Neural cell (in vitro differentiated cells): ENCODE results near the gene TSPAN7. TPM values are rescaled to one million over a fixed set of nuclear protein-coding genes. Genes with fewer than 3 reads are reported as not detected.

Experiments used
- H2AFZ ChIP-seq: fragments of 200-600, 300-800 bp; sonication (generic), shearing (Covaris generic); 2 replicates; pipeline ENCODE4 v1.6.0; 2014; ENCODE audit warnings: low read depth, mild to moderate bottlenecking, antibody characterized with exemption, low read length, moderate library complexity
- H3F3A ChIP-seq: fragments of 200-600 bp; shearing (Covaris generic); 2 replicates; pipeline ENCODE4 v1.6.1; 2016; ENCODE audit warnings: mild to moderate bottlenecking, moderate library complexity, mixed read lengths, antibody characterized with exemption, low read length; ENCODE audit not compliant: insufficient read depth, poor library complexity, severe bottlenecking
- H3K27ac ChIP-seq: fragments of 200-600, 300-800 bp; sonication (generic), shearing (Covaris generic); 2 replicates; pipeline ENCODE4 v1.5.1; 2014; ENCODE audit warnings: mild to moderate bottlenecking, low read length, moderate library complexity
- H3K27me3 ChIP-seq: fragments of 300-800, 200-600 bp; sonication (generic), shearing (Covaris generic); 2 replicates; pipeline ENCODE4 v1.6.0; 2014; ENCODE audit warnings: mild to moderate bottlenecking, low read depth, low read length, moderate library complexity; ENCODE audit not compliant: insufficient read depth
- H3K36me3 ChIP-seq: fragments of 300-800, 200-600 bp; sonication (generic), shearing (Covaris generic); 2 replicates; pipeline ENCODE4 v1.5.1; 2014; ENCODE audit warnings: mild to moderate bottlenecking, antibody characterized with exemption, low read length, moderate library complexity; ENCODE audit not compliant: insufficient read depth
- H3K4me2 ChIP-seq: fragments of 300-800, 200-600 bp; sonication (generic), shearing (Covaris generic); 2 replicates; pipeline ENCODE4 v1.6.0; 2014; ENCODE audit warnings: mild to moderate bottlenecking, low read length
- H3K4me3 ChIP-seq: fragments of 300-800, 200-600 bp; sonication (generic), shearing (Covaris generic); 2 replicates; pipeline ENCODE4 v1.5.1; 2014; ENCODE audit warnings: mild to moderate bottlenecking, low read length, moderate library complexity
- H3K79me2 ChIP-seq: fragments of 200-600 bp; shearing (Covaris generic); replicated peaks from 2 replicates; pipeline ENCODE4 v1.6.0; 2014; ENCODE audit warnings: mild to moderate bottlenecking, low read length, moderate library complexity; ENCODE audit not compliant: insufficient read depth
- H3K9ac ChIP-seq: fragments of 300-800, 200-600 bp; sonication (generic), shearing (Covaris generic); 2 replicates; pipeline ENCODE4 v1.6.1; 2016; ENCODE audit warnings: mild to moderate bottlenecking, low read length, mixed read lengths
- H3K9me2 ChIP-seq: fragments of 200-600 bp; shearing (Covaris generic); 2 replicates; pipeline ENCODE4 v1.6.1; 2016; ENCODE audit warnings: mild to moderate bottlenecking, low read length, mixed read lengths; ENCODE audit not compliant: insufficient read depth
- H3K9me3 ChIP-seq: fragments of 200-600, 300-800 bp; sonication (generic), shearing (Covaris generic); 2 replicates; pipeline ENCODE4 v1.6.1; 2016; ENCODE audit warnings: mild to moderate bottlenecking, mixed run types, low read length, moderate library complexity, mixed read lengths
- H4K20me1 ChIP-seq: fragments of 200-600 bp; shearing (Covaris generic); 2 replicates; pipeline ENCODE4 v1.6.1; 2016; ENCODE audit warnings: mild to moderate bottlenecking, mixed run types; ENCODE audit not compliant: insufficient read depth
- EP300 ChIP-seq: fragments of 450-650 bp; conservative IDR thresholded peaks from 2 replicates; pipeline ENCODE4 v1.6.1; 2014; ENCODE audit warnings: antibody characterized with exemption, mild to moderate bottlenecking, moderate library complexity; ENCODE audit not compliant: poor library complexity, severe bottlenecking
- EZH2 ChIP-seq: fragments of 200-600, 300-800 bp; shearing (Covaris generic), sonication (generic); IDR thresholded peaks from 2 replicates; pipeline ENCODE4 v1.6.1; 2014; ENCODE audit warnings: antibody characterized with exemption, low read length, borderline replicate concordance, mild to moderate bottlenecking; ENCODE audit not compliant: insufficient read depth, poor library complexity, severe bottlenecking
- MXI1 ChIP-seq: fragments of 450-650 bp; conservative IDR thresholded peaks from 2 replicates; pipeline ENCODE4 v1.6.1; 2014; ENCODE audit warnings: antibody characterized with exemption, mild to moderate bottlenecking; ENCODE audit not compliant: poor library complexity, severe bottlenecking
- POLR2AphosphoS5 ChIP-seq: IDR thresholded peaks from 2 replicates; pipeline ENCODE4 v1.6.1; 2012
- RAD21 ChIP-seq: fragments of 450-650 bp; conservative IDR thresholded peaks from 2 replicates; pipeline ENCODE4 v1.6.1; 2014; ENCODE audit warnings: antibody characterized with exemption, mild to moderate bottlenecking, moderate library complexity
- SMC3 ChIP-seq: fragments of 450-650 bp; conservative IDR thresholded peaks from 2 replicates; pipeline ENCODE4 v1.6.1; 2014; ENCODE audit warnings: antibody characterized with exemption, mild to moderate bottlenecking, moderate library complexity; ENCODE audit not compliant: poor library complexity
- TAF1 ChIP-seq: IDR thresholded peaks from 2 replicates; pipeline ENCODE4 v1.6.1; 2012; ENCODE audit warnings: low read depth
- polyA plus RNA-seq: library from polyadenylated mRNA; depleted of rRNA; stranded (reverse); fragments of >200 nt; gene quantifications from 2 replicates; pipeline ENCODE4 v1.2.3, GENCODE V29; 2014
- TF ChIP-seq, protein P1 (sequence below): fragments of 450-650 bp; IDR thresholded peaks from 2 replicates; pipeline ENCODE4 v1.5.1; 2014; ENCODE audit warnings: antibody characterized with exemption, mild to moderate bottlenecking, moderate library complexity; ENCODE audit not compliant: poor library complexity, severe bottlenecking
- TF ChIP-seq, protein P2 (sequence below): IDR thresholded peaks from 2 replicates; pipeline ENCODE4 v1.6.1; 2012; ENCODE audit warnings: borderline replicate concordance

Gene TSPAN7
- polyA plus RNA-seq, 1 donor from 2014 or later: 184 TPM

DNA sequence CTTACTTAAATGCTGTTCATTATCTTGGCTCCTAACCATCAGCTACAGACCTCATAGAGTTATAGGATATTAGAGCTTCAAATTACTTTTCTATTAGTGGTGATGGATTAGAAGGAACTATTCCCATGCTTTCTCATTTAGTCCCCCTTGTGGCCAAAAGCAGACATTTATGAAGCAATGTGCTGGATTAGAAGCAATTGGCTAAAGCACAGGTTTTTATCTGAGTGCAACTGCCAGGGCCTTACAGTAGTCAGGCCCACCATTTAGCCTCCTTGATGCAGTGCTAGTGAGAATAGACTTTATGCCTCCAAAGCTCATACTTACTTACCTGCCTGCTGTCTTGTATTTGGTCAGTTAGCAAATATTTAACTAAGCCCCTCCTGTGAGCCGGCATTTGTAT, 93.0 kb downstream of the TSPAN7 start:
- no peak for TF ChIP-seq EZH2
- TF ChIP-seq, protein P1, sequence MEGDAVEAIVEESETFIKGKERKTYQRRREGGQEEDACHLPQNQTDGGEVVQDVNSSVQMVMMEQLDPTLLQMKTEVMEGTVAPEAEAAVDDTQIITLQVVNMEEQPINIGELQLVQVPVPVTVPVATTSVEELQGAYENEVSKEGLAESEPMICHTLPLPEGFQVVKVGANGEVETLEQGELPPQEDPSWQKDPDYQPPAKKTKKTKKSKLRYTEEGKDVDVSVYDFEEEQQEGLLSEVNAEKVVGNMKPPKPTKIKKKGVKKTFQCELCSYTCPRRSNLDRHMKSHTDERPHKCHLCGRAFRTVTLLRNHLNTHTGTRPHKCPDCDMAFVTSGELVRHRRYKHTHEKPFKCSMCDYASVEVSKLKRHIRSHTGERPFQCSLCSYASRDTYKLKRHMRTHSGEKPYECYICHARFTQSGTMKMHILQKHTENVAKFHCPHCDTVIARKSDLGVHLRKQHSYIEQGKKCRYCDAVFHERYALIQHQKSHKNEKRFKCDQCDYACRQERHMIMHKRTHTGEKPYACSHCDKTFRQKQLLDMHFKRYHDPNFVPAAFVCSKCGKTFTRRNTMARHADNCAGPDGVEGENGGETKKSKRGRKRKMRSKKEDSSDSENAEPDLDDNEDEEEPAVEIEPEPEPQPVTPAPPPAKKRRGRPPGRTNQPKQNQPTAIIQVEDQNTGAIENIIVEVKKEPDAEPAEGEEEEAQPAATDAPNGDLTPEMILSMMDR: peak; percentile 62
- TF ChIP-seq SMC3: peak; percentile 73
- TF ChIP-seq RAD21: peak; percentile 63
- TF ChIP-seq EP300: no peak
- TF ChIP-seq, protein P2, sequence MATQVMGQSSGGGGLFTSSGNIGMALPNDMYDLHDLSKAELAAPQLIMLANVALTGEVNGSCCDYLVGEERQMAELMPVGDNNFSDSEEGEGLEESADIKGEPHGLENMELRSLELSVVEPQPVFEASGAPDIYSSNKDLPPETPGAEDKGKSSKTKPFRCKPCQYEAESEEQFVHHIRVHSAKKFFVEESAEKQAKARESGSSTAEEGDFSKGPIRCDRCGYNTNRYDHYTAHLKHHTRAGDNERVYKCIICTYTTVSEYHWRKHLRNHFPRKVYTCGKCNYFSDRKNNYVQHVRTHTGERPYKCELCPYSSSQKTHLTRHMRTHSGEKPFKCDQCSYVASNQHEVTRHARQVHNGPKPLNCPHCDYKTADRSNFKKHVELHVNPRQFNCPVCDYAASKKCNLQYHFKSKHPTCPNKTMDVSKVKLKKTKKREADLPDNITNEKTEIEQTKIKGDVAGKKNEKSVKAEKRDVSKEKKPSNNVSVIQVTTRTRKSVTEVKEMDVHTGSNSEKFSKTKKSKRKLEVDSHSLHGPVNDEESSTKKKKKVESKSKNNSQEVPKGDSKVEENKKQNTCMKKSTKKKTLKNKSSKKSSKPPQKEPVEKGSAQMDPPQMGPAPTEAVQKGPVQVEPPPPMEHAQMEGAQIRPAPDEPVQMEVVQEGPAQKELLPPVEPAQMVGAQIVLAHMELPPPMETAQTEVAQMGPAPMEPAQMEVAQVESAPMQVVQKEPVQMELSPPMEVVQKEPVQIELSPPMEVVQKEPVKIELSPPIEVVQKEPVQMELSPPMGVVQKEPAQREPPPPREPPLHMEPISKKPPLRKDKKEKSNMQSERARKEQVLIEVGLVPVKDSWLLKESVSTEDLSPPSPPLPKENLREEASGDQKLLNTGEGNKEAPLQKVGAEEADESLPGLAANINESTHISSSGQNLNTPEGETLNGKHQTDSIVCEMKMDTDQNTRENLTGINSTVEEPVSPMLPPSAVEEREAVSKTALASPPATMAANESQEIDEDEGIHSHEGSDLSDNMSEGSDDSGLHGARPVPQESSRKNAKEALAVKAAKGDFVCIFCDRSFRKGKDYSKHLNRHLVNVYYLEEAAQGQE: no peak
- TF ChIP-seq MXI1: no peak
- TF ChIP-seq TAF1: no peak
- no peak for TF ChIP-seq POLR2AphosphoS5
- Histone ChIP-seq H3K36me3 (no peaks in the 10 kb centered on the region), H2AFZ (no peak overlapping the region), H3K27me3 (no peaks in the 10 kb centered on the region), H3K9me3 (no peaks in the 10 kb centered on the region), H4K20me1 (no peaks in the 10 kb centered on the region), H3K27ac (no peak overlapping the region), H3K79me2 (no peaks in the 10 kb centered on the region), H3F3A (no peaks in the 10 kb centered on the region), H3K9me2 (no peaks in the 10 kb centered on the region), H3K4me2 (no peak overlapping the region), H3K4me3 (no peak overlapping the region), H3K9ac (no peak overlapping the region)

DNA sequence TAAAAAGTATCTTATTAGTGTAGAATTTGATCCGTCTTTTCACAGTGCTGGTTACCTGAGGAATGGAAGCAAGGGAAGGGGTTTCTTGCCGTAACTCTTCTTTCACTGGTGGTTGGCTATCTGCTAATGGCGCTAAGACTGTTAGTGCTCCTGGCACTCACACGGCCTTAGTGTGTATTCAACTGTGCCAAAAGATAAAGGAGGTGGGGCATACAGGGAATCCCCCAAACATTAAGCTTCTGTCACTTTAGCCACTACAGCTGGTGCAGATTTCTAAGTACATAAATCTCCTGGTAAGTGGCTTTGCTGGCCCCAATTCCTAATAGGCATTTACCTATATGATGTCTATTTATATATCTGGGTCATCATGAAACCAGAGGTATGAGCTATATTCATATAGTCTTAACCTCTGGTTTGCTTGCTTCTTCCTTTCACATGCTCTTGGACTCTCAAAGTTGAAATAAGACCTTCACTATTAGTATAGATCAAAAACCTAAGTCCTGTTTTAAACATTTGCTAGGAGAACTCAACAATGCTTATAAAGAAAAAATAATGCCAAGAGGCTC, 95.1 kb downstream of the TSPAN7 start:
- no peak for TF ChIP-seq RAD21
- TF ChIP-seq, protein P1: no peak
- TF ChIP-seq EP300: no peak
- TF ChIP-seq TAF1: no peak
- TF ChIP-seq EZH2: no peak
- TF ChIP-seq POLR2AphosphoS5: no peak
- Histone ChIP-seq H3K4me2 (no peak overlapping the region), H4K20me1 (no peaks in the 10 kb centered on the region), H3K36me3 (no peaks in the 10 kb centered on the region), H3F3A (no peaks in the 10 kb centered on the region), H3K79me2 (no peaks in the 10 kb centered on the region), H3K9me3 (no peaks in the 10 kb centered on the region), H3K9ac (no peak overlapping the region), H3K27me3 (no peaks in the 10 kb centered on the region), H3K27ac (no peak overlapping the region), H2AFZ (no peak overlapping the region), H3K4me3 (no peak overlapping the region), H3K9me2 (no peaks in the 10 kb centered on the region)
